Sigmoid colon (tissue), 7 donors: ENCODE measurements around the gene SARS2. TPM values are rescaled to one million over a fixed set of nuclear protein-coding genes. Genes with fewer than 3 reads are reported as not detected.

ENCODE experiments used
- DNase-seq: peaks from one replicate; pipeline ENCODE4 v3.0.0-alpha.2; 2019
- H3K27ac ChIP-seq, 4 donors: fragments of 200-600 bp; sonication (generic); one replicate each; pipeline ENCODE4 v1.5.1; 2016 to 2019; ENCODE audit warnings: mild to moderate bottlenecking in 1 of 4
- H3K27me3 ChIP-seq, 3 donors: fragments of 200-600 bp; sonication (generic); one replicate each; pipeline ENCODE4 v1.5.1; 2019; ENCODE audit warnings: mild to moderate bottlenecking in 1 of 3
- H3K36me3 ChIP-seq, 4 donors: fragments of 200-600 bp; sonication (generic); one replicate each; pipeline ENCODE4 v1.5.1; 2016 to 2019
- H3K4me1 ChIP-seq, 4 donors: fragments of 200-600 bp; sonication (generic); one replicate each; pipeline ENCODE4 v1.5.1; 2017 to 2019
- H3K4me3 ChIP-seq, 4 donors: fragments of 200-600 bp; sonication (generic); one replicate each; pipeline ENCODE4 v1.5.1; 2017 to 2019; ENCODE audit warnings: mild to moderate bottlenecking in 2 of 4, moderate library complexity in 1 of 4
- H3K9me3 ChIP-seq, 4 donors: fragments of 200-600 bp in 3 of 4; sonication (generic) in 3 of 4; one replicate each; pipeline versions ENCODE4 v1.5.1 to v1.6.1; 2013 to 2019
- EP300 ChIP-seq, 4 donors: sonication (generic); formaldehyde crosslinking; IDR thresholded peaks; one replicate each; pipeline ENCODE4 v1.6.1; 2017; ENCODE audit warnings: antibody characterized with exemption in 4 of 4
- POLR2A ChIP-seq, 2 donors: fragments of 450-650 bp; IDR thresholded peaks; one replicate each; pipeline ENCODE4 v1.6.1; 2016; ENCODE audit warnings: antibody characterized with exemption in 2 of 2, mild to moderate bottlenecking in 2 of 2, moderate library complexity in 2 of 2
- POLR2AphosphoS5 ChIP-seq, 4 donors: sonication (generic); formaldehyde crosslinking; IDR thresholded peaks; one replicate each; pipeline ENCODE4 v1.6.1; 2017; ENCODE audit warnings: antibody characterized with exemption in 4 of 4
- WGBS, 2 donors: extraction: QIAGEN DNeasy Blood & Tissue Kit; methylation state at CpG; one replicate each; pipeline ENCODE4 v1.1.7; 2013; 5-methylcytosine and 5-hydroxymethylcytosine counted together
- intact Hi-C: fragments of 100-400 bp; cut with DNase I; formaldehyde crosslinking; loops from one replicate; pipeline ENCODE4 v1.15.1; 2023
- polyA plus RNA-seq, 3 donors: library from polyadenylated mRNA; stranded (reverse); fragments of 200-250 nt; gene quantifications; one replicate each; pipeline ENCODE4 v1.2.3, GENCODE V29; 2013
- total RNA-seq, 4 donors: library from RNA; depleted of rRNA; stranded (reverse); fragments of >200 nt; gene quantifications; one replicate each; pipeline ENCODE4 v1.1.0, GENCODE V29; 2016
- TF ChIP-seq, protein P1 (sequence below), 4 experiments: fragments of 450-650 bp in 3 of 4; fragments of 200-600 bp in 1 of 4; IDR thresholded peaks; one replicate each; pipeline ENCODE4 v1.5.1; 2016 to 2019; ENCODE audit warnings: antibody characterized with exemption in 4 of 4, mild to moderate bottlenecking in 3 of 4, moderate library complexity in 2 of 4
- donor health status: healthy with polysubstance abuse.
- donor health status: Bipolar disorder and iron deficiency.
- donor health status: healthy.

The SARS2 gene
- total and polyA plus RNA-seq, 7 donors = 7.4 to 38.9 (median 15.3) TPM

DNA sequence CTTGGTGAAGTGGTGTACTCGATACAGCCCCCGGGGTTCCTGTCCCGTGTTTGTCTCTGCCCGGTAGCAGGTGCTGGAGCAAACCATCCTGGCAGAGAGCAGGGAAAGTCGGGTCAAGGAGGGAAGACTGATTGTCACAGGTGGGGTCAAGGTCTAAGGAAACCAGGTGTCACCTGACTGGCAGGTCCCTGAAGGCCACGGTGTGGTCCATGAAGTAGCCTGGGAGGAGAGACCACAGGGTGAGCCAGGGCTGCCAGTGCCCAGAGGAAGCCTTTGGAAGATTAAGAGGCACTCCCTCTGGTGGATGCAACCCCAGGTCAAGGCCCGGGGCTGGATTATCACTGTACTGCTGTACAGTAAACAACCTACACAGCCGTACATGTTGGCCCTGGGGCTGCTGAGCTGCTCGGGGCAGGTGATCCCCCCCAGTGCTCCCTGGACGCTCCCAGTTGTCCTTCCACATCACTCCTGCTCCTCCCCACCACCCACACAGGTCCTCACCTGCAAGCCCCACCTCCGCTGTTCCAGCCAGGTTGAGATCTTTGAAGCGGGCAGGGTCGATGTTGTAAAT, 12.6 kb downstream of the SARS2 start:
- Histone ChIP-seq H3K9me3 (no peaks in the 10 kb centered on the region), H3K27me3 (no peaks in the 10 kb centered on the region), H3K4me1 (no peaks in the 10 kb centered on the region), H3K27ac (no peak overlapping the region), H3K36me3 (peaks cover 0 to 13% (median 0%) of the 10 kb centered on the region in 4 donors), H3K4me3 (no peak overlapping the region)
- TF ChIP-seq POLR2A (IDR thresholded peaks at IDR 0.05) = no peak
- TF ChIP-seq, protein P1, sequence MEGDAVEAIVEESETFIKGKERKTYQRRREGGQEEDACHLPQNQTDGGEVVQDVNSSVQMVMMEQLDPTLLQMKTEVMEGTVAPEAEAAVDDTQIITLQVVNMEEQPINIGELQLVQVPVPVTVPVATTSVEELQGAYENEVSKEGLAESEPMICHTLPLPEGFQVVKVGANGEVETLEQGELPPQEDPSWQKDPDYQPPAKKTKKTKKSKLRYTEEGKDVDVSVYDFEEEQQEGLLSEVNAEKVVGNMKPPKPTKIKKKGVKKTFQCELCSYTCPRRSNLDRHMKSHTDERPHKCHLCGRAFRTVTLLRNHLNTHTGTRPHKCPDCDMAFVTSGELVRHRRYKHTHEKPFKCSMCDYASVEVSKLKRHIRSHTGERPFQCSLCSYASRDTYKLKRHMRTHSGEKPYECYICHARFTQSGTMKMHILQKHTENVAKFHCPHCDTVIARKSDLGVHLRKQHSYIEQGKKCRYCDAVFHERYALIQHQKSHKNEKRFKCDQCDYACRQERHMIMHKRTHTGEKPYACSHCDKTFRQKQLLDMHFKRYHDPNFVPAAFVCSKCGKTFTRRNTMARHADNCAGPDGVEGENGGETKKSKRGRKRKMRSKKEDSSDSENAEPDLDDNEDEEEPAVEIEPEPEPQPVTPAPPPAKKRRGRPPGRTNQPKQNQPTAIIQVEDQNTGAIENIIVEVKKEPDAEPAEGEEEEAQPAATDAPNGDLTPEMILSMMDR (IDR thresholded peaks at IDR 0.05) = no peak
- WGBS, 2 donors = 56 to 82% methylated on average over 13 of the region's 13 CpGs
- DNase-seq = no peak
- intact Hi-C loops = no loop called here

GRCh38 chr19:38917516-38917915, 13.0 kb downstream of the SARS2 start:
- H3K4me3 ChIP-seq = no peak overlapping the region
- intact Hi-C loops = no loop called here
- no peaks in the 10 kb centered on the region for H3K4me1 ChIP-seq
- TF ChIP-seq, protein P1 (IDR thresholded peaks at IDR 0.05) = no peak
- no peak for TF ChIP-seq EP300 (IDR thresholded peaks at IDR 0.05)
- no peak for TF ChIP-seq POLR2A (IDR thresholded peaks at IDR 0.05)
- no peak for TF ChIP-seq POLR2AphosphoS5 (IDR thresholded peaks at IDR 0.05)
- DNase-seq = no peak
- 85 to 92% methylated on average over 9 of the region's 9 CpGs for WGBS, 2 donors
- peaks cover 0 to 12% (median 0%) of the 10 kb centered on the region in 4 donors for H3K36me3 ChIP-seq
- H3K27ac ChIP-seq = no peak overlapping the region
- H3K9me3 ChIP-seq = no peaks in the 10 kb centered on the region
- peaks cover 0 to 2% (median 0%) of the 10 kb centered on the region in 3 donors for H3K27me3 ChIP-seq

- Histone ChIP-seq H3K36me3 (no peaks in the 10 kb centered on the region), H3K27ac (no peak overlapping the region), H3K4me3 (no peak overlapping the region), H3K9me3 (no peaks in the 10 kb centered on the region), H3K4me1 (no peaks in the 10 kb centered on the region), H3K27me3 (peaks cover 0 to 21% (median 13%) of the 10 kb centered on the region in 3 donors)
- TF ChIP-seq, protein P1 (IDR thresholded peaks at IDR 0.05) = no peak
- TF ChIP-seq POLR2A (IDR thresholded peaks at IDR 0.05) (no peak), EP300 (IDR thresholded peaks at IDR 0.05) (no peak), POLR2AphosphoS5 (IDR thresholded peaks at IDR 0.05) (no peak)
- intact Hi-C loops = no loop called here
- 92 to 94% methylated on average over 44 of the region's 44 CpGs for WGBS, 2 donors
- DNase-seq = no peak
Observed at GRCh38 chr19:38915329-38916321, 14.9 kb downstream of the SARS2 start.

GRCh38 chr19:38913958-38914357, 16.6 kb downstream of the SARS2 start:
- TF ChIP-seq POLR2AphosphoS5 (IDR thresholded peaks at IDR 0.05) = no peak
- TF ChIP-seq, protein P1 (IDR thresholded peaks at IDR 0.05) = no peak
- TF ChIP-seq POLR2A (IDR thresholded peaks at IDR 0.05) = no peak
- no peak for TF ChIP-seq EP300 (IDR thresholded peaks at IDR 0.05)
- Histone ChIP-seq H3K36me3 (no peaks in the 10 kb centered on the region), H3K27me3 (peaks cover 0 to 25% (median 13%) of the 10 kb centered on the region in 3 donors), H3K9me3 (no peaks in the 10 kb centered on the region), H3K4me1 (no peaks in the 10 kb centered on the region), H3K27ac (no peak overlapping the region), H3K4me3 (no peak overlapping the region)
- DNase-seq = no peak
- WGBS, 2 donors = 94% methylated on average over 8 of the region's 8 CpGs
- intact Hi-C loops = no loop called here
